Hepatocyte (in vitro differentiated cells): ENCODE results near the gene FOCAD.

Source experiments
- CTCF ChIP-seq: fragments of 200-600 bp; sonication (generic); IDR thresholded peaks from 2 replicates; pipeline ENCODE4 v1.5.1; 2016; ENCODE audit warnings: antibody characterized with exemption, mild to moderate bottlenecking; ENCODE audit not compliant: poor library complexity
- EZH2 ChIP-seq: fragments of 200-600 bp; sonication (generic); IDR thresholded peaks from 2 replicates; pipeline ENCODE4 v1.6.1; 2016; ENCODE audit warnings: antibody characterized with exemption, mild to moderate bottlenecking, borderline replicate concordance
- EZH2phosphoT487 ChIP-seq: fragments of 200-600 bp; sonication (generic); IDR thresholded peaks from one replicate; pipeline ENCODE4 v1.6.1; 2018; ENCODE audit warnings: antibody characterized with exemption, mild to moderate bottlenecking, low read depth, moderate library complexity; ENCODE audit not compliant: unreplicated experiment, severe bottlenecking

GRCh38 chr9:20940447-20941173 is 256.6 kb downstream of the FOCAD start:
- no peak for TF ChIP-seq CTCF
- no peak for TF ChIP-seq EZH2phosphoT487
- no peak for TF ChIP-seq EZH2
